Fibroblast of villous mesenchyme (primary cell): ENCODE measurements around the gene IER5L. TPM values are rescaled to one million over a fixed set of nuclear protein-coding genes. Genes with fewer than 3 reads are reported as not detected.
A peak's percentile ranks its signal among the peaks of the same experiment; 100 is the strongest.
"Not testable (repeated sequence)": the region's sequence is repeated elsewhere in the genome, so short reads cannot be mapped to it uniquely, and the experiment has no call there.

Experiments
- DNase-seq: peaks from one replicate; pipeline ENCODE4 v3.0.0-alpha.2; 2010; ENCODE audit warnings: low read depth
- H3K4me3 ChIP-seq: 2 replicates; pipeline ENCODE4 v1.5.1; 2011; ENCODE audit warnings: low read depth, mild to moderate bottlenecking, low read length
- total RNA-seq: library from RNA; depleted of rRNA; stranded (reverse); fragments of >200 nt; gene quantifications from 2 replicates; pipeline ENCODE4 v1.2.3, GENCODE V29; 2012
- TF ChIP-seq, protein P1 (sequence below): IDR thresholded peaks from 2 replicates; pipeline ENCODE4 v1.5.1; 2012; ENCODE audit warnings: low read depth, mild to moderate bottlenecking, low read length; ENCODE audit not compliant: insufficient read depth

The IER5L gene
- total RNA-seq, 1 donor, result 60.5 TPM

DNA sequence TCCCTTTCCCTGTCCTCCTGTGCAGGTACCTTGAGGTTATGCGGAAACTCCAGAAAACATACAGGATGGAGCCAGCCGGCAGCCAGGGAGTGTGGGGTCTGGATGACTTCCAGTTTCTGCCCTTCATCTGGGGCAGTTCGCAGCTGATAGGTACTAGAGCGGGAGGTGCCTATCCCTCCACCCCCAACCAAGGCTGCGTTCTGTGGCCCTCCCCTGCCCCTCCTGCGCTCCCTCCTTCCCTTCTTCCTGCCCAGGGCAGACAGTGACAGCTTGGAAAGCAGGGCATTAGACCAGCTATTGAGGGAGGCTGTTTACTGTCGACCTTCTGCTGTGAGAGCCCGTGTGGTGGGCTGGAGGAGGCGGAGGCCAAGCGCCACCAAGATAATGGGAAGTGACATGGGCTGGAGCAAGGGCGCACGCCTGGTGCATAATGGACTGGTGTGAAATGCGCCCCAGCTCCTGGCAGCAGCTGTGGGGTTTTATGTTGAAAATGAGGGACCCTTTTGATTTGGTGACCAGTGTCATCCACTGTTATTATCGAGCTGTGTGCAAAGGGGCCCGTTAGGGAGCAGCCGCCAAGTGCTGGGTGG lies 41.5 kb downstream of the IER5L start:
- no peak overlapping the region for H3K4me3 ChIP-seq
- TF ChIP-seq, protein P1, sequence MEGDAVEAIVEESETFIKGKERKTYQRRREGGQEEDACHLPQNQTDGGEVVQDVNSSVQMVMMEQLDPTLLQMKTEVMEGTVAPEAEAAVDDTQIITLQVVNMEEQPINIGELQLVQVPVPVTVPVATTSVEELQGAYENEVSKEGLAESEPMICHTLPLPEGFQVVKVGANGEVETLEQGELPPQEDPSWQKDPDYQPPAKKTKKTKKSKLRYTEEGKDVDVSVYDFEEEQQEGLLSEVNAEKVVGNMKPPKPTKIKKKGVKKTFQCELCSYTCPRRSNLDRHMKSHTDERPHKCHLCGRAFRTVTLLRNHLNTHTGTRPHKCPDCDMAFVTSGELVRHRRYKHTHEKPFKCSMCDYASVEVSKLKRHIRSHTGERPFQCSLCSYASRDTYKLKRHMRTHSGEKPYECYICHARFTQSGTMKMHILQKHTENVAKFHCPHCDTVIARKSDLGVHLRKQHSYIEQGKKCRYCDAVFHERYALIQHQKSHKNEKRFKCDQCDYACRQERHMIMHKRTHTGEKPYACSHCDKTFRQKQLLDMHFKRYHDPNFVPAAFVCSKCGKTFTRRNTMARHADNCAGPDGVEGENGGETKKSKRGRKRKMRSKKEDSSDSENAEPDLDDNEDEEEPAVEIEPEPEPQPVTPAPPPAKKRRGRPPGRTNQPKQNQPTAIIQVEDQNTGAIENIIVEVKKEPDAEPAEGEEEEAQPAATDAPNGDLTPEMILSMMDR, result no peak
- no peak for DNase-seq

GRCh38 chr9:129135476-129135875 lies 42.6 kb downstream of the IER5L start:
- no peak for DNase-seq
- TF ChIP-seq, protein P1, result no peak
- no peak overlapping the region for H3K4me3 ChIP-seq

DNA sequence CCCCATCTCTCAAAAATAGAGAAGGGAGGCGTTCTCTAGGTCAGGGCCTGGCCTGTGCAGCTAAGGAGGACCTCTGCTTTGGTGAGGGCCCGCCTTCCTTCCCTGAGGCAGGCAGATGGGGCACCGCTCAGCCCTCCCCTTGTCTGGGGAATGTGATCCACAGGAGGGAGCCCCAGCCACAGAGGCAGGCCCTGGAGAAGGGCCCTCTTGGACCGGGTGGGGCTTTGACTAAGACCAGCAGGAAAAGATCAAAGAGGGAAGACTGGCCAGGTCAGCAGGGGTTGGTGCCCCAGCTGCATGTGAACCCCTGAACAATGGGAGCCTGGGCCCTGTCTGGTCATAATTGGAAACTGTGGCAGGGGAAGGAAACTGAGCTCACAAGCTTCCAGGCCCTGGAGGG lies 45.0 kb downstream of the IER5L start:
- TF ChIP-seq, protein P1, result no peak
- no peak for DNase-seq
- no peak overlapping the region for H3K4me3 ChIP-seq

DNA sequence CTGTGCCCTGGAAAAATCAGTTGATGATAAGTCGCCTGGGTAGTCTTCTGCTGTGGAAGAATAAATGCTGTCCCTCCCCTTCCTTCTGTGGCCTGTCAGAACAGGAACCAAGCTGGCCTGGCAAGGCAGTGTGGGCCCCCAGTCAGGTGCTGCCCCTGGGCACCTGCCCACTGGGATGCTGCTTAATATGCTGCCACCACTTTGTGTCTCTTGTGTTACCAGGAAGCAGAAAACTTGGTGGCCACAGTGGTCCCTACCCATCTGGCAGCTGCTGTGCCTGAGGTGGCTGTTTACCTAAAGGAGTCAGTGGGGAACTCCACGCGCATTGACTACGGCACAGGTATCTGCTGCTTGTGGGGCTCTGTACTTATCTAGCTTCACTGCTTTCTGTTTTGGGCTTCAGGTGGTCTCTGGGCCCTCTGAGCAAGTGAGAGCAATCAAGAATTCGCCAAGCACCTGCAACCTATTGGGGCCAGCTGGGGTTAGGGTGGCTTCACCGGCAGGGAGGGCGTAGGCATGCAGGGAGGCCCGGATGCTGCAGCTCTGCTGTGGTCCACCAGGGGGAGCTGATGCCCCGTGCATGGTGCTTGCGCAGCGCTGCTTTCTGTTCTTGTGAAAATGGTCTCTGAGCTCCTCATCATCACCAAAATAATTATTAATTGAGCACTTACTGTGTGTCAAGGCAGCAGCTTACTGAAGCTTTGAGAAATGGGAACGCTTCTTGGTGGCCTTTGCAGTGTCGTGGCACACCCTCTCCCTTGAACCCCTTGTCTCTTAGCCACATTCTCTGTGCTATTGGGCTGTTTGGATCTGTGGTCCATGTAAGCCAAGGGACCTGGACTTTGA lies 46.5 kb downstream of the IER5L start:
- no peak overlapping the region for H3K4me3 ChIP-seq
- DNase-seq, result peak; percentile 63
- TF ChIP-seq, protein P1, result peak; percentile 99

- DNase-seq, result no peak
- H3K4me3 ChIP-seq, result no peak overlapping the region
- TF ChIP-seq, protein P1, result no peak
Observed at GRCh38 chr9:129130791-129131190, 47.3 kb downstream of the IER5L start.

- not testable (repeated sequence) for DNase-seq, H3K4me3 ChIP-seq
Observed at GRCh38 chr9:129130271-129130670, 47.8 kb downstream of the IER5L start.

- TF ChIP-seq, protein P1, result no peak
- no peak for DNase-seq
- no peak overlapping the region for H3K4me3 ChIP-seq
Observed at GRCh38 chr9:129128689-129129088, 49.4 kb downstream of the IER5L start.
